GM12878 (cell line): ENCODE measurements around the gene SLC2A5. TPM values are rescaled to one million over a fixed set of nuclear protein-coding genes. Genes with fewer than 3 reads are reported as not detected.

Experiments used
- ATAC-seq: fragments of 200-7000 bp; cut with Tn5 transposase; 3 replicates; pipeline ENCODE4 v1.9.1; 2020; ENCODE audit warnings: mild to moderate bottlenecking, moderate library complexity
- BruUV-seq: library from RNA; stranded (reverse); fragments of 400-500 nt; replicated peaks from 2 replicates; lab custom pipeline; 2021; lab: Mats Ljungman, UMichigan
- CTCF ChIA-PET: fragments of 300-600 bp; sonication (Branson Sonifier 250); formaldehyde crosslinking; extraction: SDS; loops from one replicate; lab custom pipeline; 2021; ENCODE audit warnings: inconsistent platforms; lab: Yijun Ruan, JAX
- POLR2A ChIA-PET: fragments of 350-600 bp; formaldehyde crosslinking; extraction: SDS; loops from one replicate; lab custom pipeline; 2021; ENCODE audit warnings: inconsistent platforms; lab: Charles Lee
- RAD21 ChIA-PET: fragments of 300-600 bp; sonication (Branson Sonifier 250); formaldehyde crosslinking; loops from one replicate; lab custom pipeline; 2023; ENCODE audit warnings: antibody characterized with exemption; ENCODE audit not compliant: unreplicated experiment; lab: Charles Lee
- SMC1A ChIA-PET: fragments of 300-600 bp; sonication (Branson Sonifier 250); formaldehyde crosslinking; loops from one replicate; lab custom pipeline; 2023; ENCODE audit not compliant: unreplicated experiment, uncharacterized antibody; lab: Charles Lee
- DNase-seq: peaks from one replicate; pipeline ENCODE4 v3.0.0-alpha.2; 2011; ENCODE audit warnings: low read depth, low spot score
- FAIRE-seq: peaks from 3 replicates; lab custom pipeline; 2011; peaks lifted over from hg19 to GRCh38; lab: Jason Lieb, UNC
- H2AFZ ChIP-seq: 2 replicates; pipeline ENCODE4 v1.6.0; 2011; ENCODE audit warnings: low read depth, low read length, control low read depth; ENCODE audit not compliant: control insufficient read depth
- H3K27ac ChIP-seq: 2 replicates; pipeline ENCODE4 v1.5.1; 2011; ENCODE audit warnings: control low read depth; ENCODE audit not compliant: control insufficient read depth, insufficient read depth
- H3K27me3 ChIP-seq, 2 experiments: replicated peaks in 1 of 2; 2 replicates each; pipeline versions ENCODE4 v1.6.0 to v1.6.1; 2011; ENCODE audit warnings: low read length in 1 of 2; ENCODE audit not compliant: control insufficient read depth in 2 of 2, insufficient read depth in 2 of 2
- H3K36me3 ChIP-seq, 2 experiments: 2 replicates each; pipeline ENCODE4 v1.5.1; 2011; ENCODE audit warnings: low read length in 1 of 2; ENCODE audit not compliant: control insufficient read depth in 2 of 2, insufficient read depth in 2 of 2
- H3K4me1 ChIP-seq: 2 replicates; pipeline ENCODE4 v1.6.1; 2011; ENCODE audit warnings: mild to moderate bottlenecking, low read length, moderate library complexity, mixed read lengths; ENCODE audit not compliant: control insufficient read depth, insufficient read depth
- H3K4me2 ChIP-seq: 2 replicates; pipeline ENCODE4 v1.6.0; 2011; ENCODE audit warnings: control low read depth; ENCODE audit not compliant: control insufficient read depth, insufficient read depth
- H3K4me3 ChIP-seq: fragments of 200-600 bp; sonication (generic); 2 replicates; pipeline ENCODE4 v1.5.1; 2016
- H3K79me2 ChIP-seq: 2 replicates; pipeline ENCODE4 v1.6.0; 2011; ENCODE audit warnings: low read length; ENCODE audit not compliant: control insufficient read depth, insufficient read depth
- H3K9ac ChIP-seq: 2 replicates; pipeline ENCODE4 v1.8.0; 2011; ENCODE audit warnings: low read length, control low read depth, mixed read lengths; ENCODE audit not compliant: control insufficient read depth, insufficient read depth
- H3K9me3 ChIP-seq: replicated peaks from 3 replicates; pipeline ENCODE4 v1.5.1; 2011; ENCODE audit warnings: mild to moderate bottlenecking, low read length; ENCODE audit not compliant: control insufficient read depth, insufficient read depth
- H4K20me1 ChIP-seq: 2 replicates; pipeline ENCODE4 v1.6.0; 2011; ENCODE audit not compliant: control insufficient read depth, insufficient read depth
- IRF5 ChIP-seq: fragments of 450-650 bp; IDR thresholded peaks from 2 replicates; pipeline ENCODE4 v1.6.1; 2017; ENCODE audit warnings: borderline replicate concordance
- POU2F2 ChIP-seq: IDR thresholded peaks from 3 replicates; pipeline ENCODE4 v1.6.1; 2011; ENCODE audit warnings: low read depth, mild to moderate bottlenecking, low read length, borderline replicate concordance
- ZBTB33 ChIP-seq: fragments of 450-650 bp; IDR thresholded peaks from 2 replicates; pipeline ENCODE4 v1.6.1; 2017; ENCODE audit warnings: mild to moderate bottlenecking
- ZBTB40 ChIP-seq: fragments of 450-650 bp; IDR thresholded peaks from 2 replicates; pipeline ENCODE4 v1.6.1; 2016; ENCODE audit warnings: mild to moderate bottlenecking, moderate library complexity, borderline replicate concordance
- WGBS: methylation state at CpG from one replicate; pipeline ENCODE4 v1.1.6; 2016; ENCODE audit warnings: low lambda C conversion rate; ENCODE audit not compliant: insufficient replicate concordance, insufficient coverage; ENCODE audit errors: missing lambda C conversion rate; 5-methylcytosine and 5-hydroxymethylcytosine counted together
- in situ Hi-C: fragments of 300-500 bp; cut with MboI; formaldehyde crosslinking; loops from 9 replicates; pipeline ENCODE4 v1.14.3; 2018; ENCODE audit warnings: mixed read lengths
- intact Hi-C: fragments of 100-400 bp; cut with micrococcal nuclease; formaldehyde crosslinking; loops from one replicate; pipeline ENCODE4 v1.14.2; 2022; ENCODE audit not compliant: unreplicated experiment
- polyA plus RNA-seq, 11 experiments: library from polyadenylated mRNA; depleted of rRNA in 4 of 11; unstranded in 6 of 11; stranded (reverse) in 5 of 11; fragments of >200 nt; fragmentation: Nextera tagmentation in 4 of 11; fragmentation: Illumina TruSeq in 1 of 11; extraction: Ambion mirVana in 4 of 11; extraction: Trizol in 1 of 11; gene quantifications; 1 replicate in 1 of 11; 2 replicates in 10 of 11; pipeline versions ENCODE4 v1.2.1 to v1.2.3, GENCODE V29; 2011 to 2016; ENCODE audit warnings: inconsistent platforms in 2 of 11, missing spikeins in 2 of 11, low read depth in 1 of 11
- total RNA-seq, 4 experiments: library from RNA; depleted of rRNA in 3 of 4; stranded (reverse); fragments of >200 nt in 3 of 4; fragmentation: Illumina TruSeq in 1 of 4; extraction: Trizol in 1 of 4; gene quantifications; 2 replicates each; pipeline versions ENCODE4 v1.2.1 to v1.2.3, GENCODE V29; 2013 to 2021

The SLC2A5 gene
- total and polyA plus RNA-seq, 10 of the 15 experiments (the other 5 are each of a cell fraction or from before 2014, with no cell fraction given), result 4.5 to 76.6 (median 23.9) TPM

- TF ChIP-seq ZBTB40 (no peak), IRF5 (no peak)
Observed at GRCh38 chr1:9058465-9058864, 11.0 kb downstream of the SLC2A5 start (continued).

- POLR2A ChIA-PET, result interaction anchor here (0.7 to 1.5 kb wide), 2 partner anchors 9 to 46 kb away, joined by 4 to 7 read pairs; no protein-coding TSS in a partner anchor
Observed at GRCh38 chr1:9057851-9058250, 11.6 kb downstream of the SLC2A5 start.

More at GRCh38 chr1:9057851-9058250, 11.6 kb downstream of the SLC2A5 start:
- Histone ChIP-seq H3K9ac (no peak overlapping the region), H3K4me1 (peaks cover 13% of the 10 kb centered on the region), H3K27ac (no peak overlapping the region), H3K9me3 (no peaks in the 10 kb centered on the region), H3K4me2 (no peak overlapping the region), H3K36me3 (peaks cover 8 to 16% of the 10 kb centered on the region in 2 experiments), H3K4me3 (no peak overlapping the region), H4K20me1 (no peaks in the 10 kb centered on the region; the same call in 1 of the 2 replicates), H3K79me2 (peaks cover 20% of the 10 kb centered on the region), H2AFZ (no peak overlapping the region), H3K27me3 (no peaks in the 10 kb centered on the region)
- RAD21 ChIA-PET, result no interaction called here
- intact Hi-C loops (no loop called here), in situ Hi-C loops (no loop called here)
- ATAC-seq (no peak), FAIRE-seq (no peak), DNase-seq (no peak)
- no peak for TF ChIP-seq POU2F2
- TF ChIP-seq ZBTB33, result no peak
- 79% methylated on average over 10 of the region's 10 CpGs for WGBS
- BruUV-seq, result no TSS peak
- CTCF ChIA-PET, result interaction anchor here (0.6 to 1.3 kb wide), 2 partner anchors 8 to 42 kb away, joined by 4 read pairs; no protein-coding TSS in a partner anchor
- SMC1A ChIA-PET, result interaction anchor here (1.3 kb wide), 1 partner anchor 36 kb away, joined by 3 read pairs; no protein-coding TSS in a partner anchor
